ENCODE data around the gene COL4A6.

DNA sequence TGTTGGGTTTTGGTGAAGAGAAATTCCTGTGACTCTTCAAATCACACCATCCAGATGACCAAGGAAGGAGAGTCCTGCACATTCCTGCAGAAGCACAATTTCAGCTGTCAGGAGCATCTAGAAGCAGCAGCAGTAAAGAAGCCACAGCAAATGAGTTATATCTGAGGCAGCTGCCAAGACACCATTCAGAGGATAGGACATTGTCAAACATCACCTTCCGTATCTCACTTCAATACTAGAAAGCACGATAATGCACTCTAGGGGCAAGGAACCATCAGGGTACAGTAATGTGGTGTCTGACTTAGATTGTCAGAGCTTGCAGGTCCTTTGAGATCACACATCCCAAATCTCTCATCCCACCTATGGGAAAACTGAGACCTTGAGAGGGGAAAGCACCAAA is 134.5 kb downstream of the COL4A6 start:
- TF ChIP-seq EZH2phosphoT487 (IDR thresholded peaks at IDR 0.05; ENCODE audit: insufficient read depth, low read depth) (no peak), EZH2 (IDR thresholded peaks at IDR 0.05; ENCODE audit: insufficient read depth, poor library complexity, severe bottlenecking) (no peak)
